ENCODE data around the gene FEZ2. TPM values are rescaled to one million over a fixed set of nuclear protein-coding genes. Genes with fewer than 3 reads are reported as not detected.

Gene FEZ2
- total and polyA plus RNA-seq, 2 of the 8 experiments (the other 6 are each of a cell fraction or from before 2014, with no cell fraction given) = 7.5 to 16.4 TPM

- no peak overlapping the region for H3K18ac ChIP-seq (ENCODE audit: extremely low read depth, low read length)
- no peak overlapping the region for H3K9ac ChIP-seq (replicated peaks in 1 of 4; ENCODE audit: extremely low read depth in 1 of 4, low read depth in 3 of 4, low read length in 3 of 4)
- H2BK120ac ChIP-seq (replicated peaks; ENCODE audit: low read depth, low read length) = no peak overlapping the region
- no peaks in the 10 kb centered on the region for H3K79me2 ChIP-seq (ENCODE audit: control insufficient read depth in 1 of 2, insufficient read depth in 2 of 2, low read length in 2 of 2)
- H3K36me3 ChIP-seq (ENCODE audit: control insufficient read depth in 2 of 4, insufficient read depth in 4 of 4, low read length in 3 of 4) = peaks cover 0 to 2% (median 0%) of the 10 kb centered on the region in 4 experiments; a peak in 1 of 8 replicates
- no peak overlapping the region for H2BK12ac ChIP-seq (ENCODE audit: low read depth, low read length)
- H4K20me1 ChIP-seq (replicated peaks in 1 of 2; ENCODE audit: control insufficient read depth in 1 of 2, insufficient read depth in 2 of 2, low read length in 2 of 2) = no peaks in the 10 kb centered on the region
- no peaks in the 10 kb centered on the region for H3K23me2 ChIP-seq (ENCODE audit: low read depth, low read length)
- H3K4ac ChIP-seq (replicated peaks; ENCODE audit: insufficient read length, low read depth, low read length) = no peak overlapping the region
- H3K27ac ChIP-seq (ENCODE audit: low read depth, low read length) = no peak overlapping the region
- 94% methylated on average over 3 of the region's 3 CpGs; no CpG with 5 or more reads in 1 of the 2 experiments for WGBS, 2 experiments (ENCODE audit: extremely low coverage in 1 of 2, insufficient coverage in 1 of 2, insufficient read length in 1 of 2, insufficient replicate concordance in 2 of 2, low coverage in 1 of 2, low lambda C conversion rate in 2 of 2, missing lambda C conversion rate in 1 of 2)
- FAIRE-seq (no peak), DNase-seq (ENCODE audit: low read depth in 1 of 2, low spot score in 2 of 2) (no peak)
- POLR2A ChIA-PET (ENCODE audit: partially characterized antibody) = no interaction called here
- H4K5ac ChIP-seq (ENCODE audit: insufficient read length, low read depth, low read length) = no peak overlapping the region
- no peak overlapping the region for H3K14ac ChIP-seq (ENCODE audit: insufficient read length)
- no peak overlapping the region for H4K91ac ChIP-seq (replicated peaks; ENCODE audit: insufficient read length, low read length)
- no peaks in the 10 kb centered on the region for H3K27me3 ChIP-seq (replicated peaks in 1 of 4; ENCODE audit: control insufficient read depth in 3 of 4, extremely low read depth in 1 of 4, insufficient read depth in 3 of 4, low read length in 3 of 4)
- H3K56ac ChIP-seq (replicated peaks; ENCODE audit: insufficient read length, low read depth, low read length) = no peak overlapping the region
- no peak overlapping the region for H4K8ac ChIP-seq (ENCODE audit: extremely low read depth, insufficient read depth, low read length)
- H2AFZ ChIP-seq (ENCODE audit: low read length) = no peak overlapping the region
- H2BK5ac ChIP-seq (ENCODE audit: low read depth, low read length) = no peak overlapping the region
- CTCF ChIA-PET (ENCODE audit: partially characterized antibody) = interaction anchor here (0.8 to 1.2 kb wide), 3 partner anchors 12 to 35 kb away, joined by 3 to 4 read pairs (median 3); no protein-coding TSS in a partner anchor
- H3K9me3 ChIP-seq (ENCODE audit: insufficient read depth in 2 of 2, low read depth in 1 of 2, low read length in 1 of 2) = peaks cover 11 to 12% of the 10 kb centered on the region in 2 experiments
- no peak overlapping the region for H3K4me2 ChIP-seq (ENCODE audit: insufficient read depth in 1 of 2, low read depth in 2 of 2, low read length in 2 of 2)
- H3K4me3 ChIP-seq (ENCODE audit: extremely low read depth in 1 of 4, insufficient read depth in 2 of 4, low read depth in 3 of 4, low read length in 4 of 4) = no peak overlapping the region
- H3K79me1 ChIP-seq (ENCODE audit: low read depth, low read length) = no peaks in the 10 kb centered on the region
- no peak overlapping the region for H2AK5ac ChIP-seq (ENCODE audit: low read depth, low read length)
- no peak overlapping the region for H2BK20ac ChIP-seq (ENCODE audit: low read length)
- no peaks in the 10 kb centered on the region for H3K4me1 ChIP-seq (replicated peaks in 1 of 4; ENCODE audit: control insufficient read depth in 3 of 4, insufficient read depth in 4 of 4, low read length in 3 of 4)
- TF ChIP-seq SP1 (IDR thresholded peaks at IDR 0.05; ENCODE audit: low read depth, low read length) = no peak
- no peak overlapping the region for H3K23ac ChIP-seq (ENCODE audit: insufficient read length)
- no peak overlapping the region for H2BK15ac ChIP-seq (ENCODE audit: low read length)
These were observed 28.8 kb upstream of the FEZ2 start for GRCh38 chr2:36626756-36627155.
